Psoas muscle (tissue), 8 donors: Measurements from ENCODE around the gene SFSWAP. TPM values are rescaled to one million over a fixed set of nuclear protein-coding genes. Genes with fewer than 3 reads are reported as not detected.

Experiments
- ATAC-seq, 4 donors: fragments of 200-7000 bp; cut with Tn5 transposase; one replicate each; pipeline ENCODE4 v1.9.1; 2020; ENCODE audit warnings: moderate library complexity in 3 of 4, mild to moderate bottlenecking in 2 of 4
- DNase-seq, 2 donors: peaks; one replicate each; pipeline ENCODE4 v3.0.0-alpha.2; 2020
- H3K27ac ChIP-seq: fragments of 200-600 bp; one replicate; pipeline ENCODE4 v1.8.0; 2022
- H3K27me3 ChIP-seq, 3 donors: fragments of 200-600 bp in 1 of 3; one replicate each; pipeline versions ENCODE4 v1.6.1 to v1.8.0; 2013 to 2022; ENCODE audit warnings: low read length in 2 of 3, mild to moderate bottlenecking in 2 of 3, moderate library complexity in 1 of 3; ENCODE audit not compliant: insufficient read depth in 3 of 3
- H3K36me3 ChIP-seq, 2 donors: fragments of 200-600 bp in 1 of 2; one replicate each; pipeline versions ENCODE4 v1.6.1 to v1.8.0; 2013 to 2022; ENCODE audit warnings: low read depth in 1 of 2, mild to moderate bottlenecking in 1 of 2, moderate library complexity in 1 of 2; ENCODE audit not compliant: insufficient read depth in 1 of 2
- H3K4me1 ChIP-seq: fragments of 200-600 bp; one replicate; pipeline ENCODE4 v1.8.0; 2022
- H3K4me3 ChIP-seq: fragments of 200-600 bp; one replicate; pipeline ENCODE4 v1.8.0; 2022; ENCODE audit warnings: mild to moderate bottlenecking
- H3K9me3 ChIP-seq: fragments of 200-600 bp; one replicate; pipeline ENCODE4 v1.8.0; 2022
- CTCF ChIP-seq: fragments of 200-600 bp; IDR thresholded peaks from one replicate; pipeline ENCODE4 v1.8.0; 2022; ENCODE audit warnings: antibody characterized with exemption
- WGBS, 3 donors: extraction: QIAGEN DNeasy Blood & Tissue Kit; methylation state at CpG; one replicate each; pipeline versions ENCODE4 v1.1.6 to v1.1.7; 2013; 5-methylcytosine and 5-hydroxymethylcytosine counted together
- intact Hi-C, 2 donors: fragments of 100-400 bp; cut with DNase I; formaldehyde crosslinking; loops; one replicate each; pipeline versions ENCODE4 v1.11.0 to v1.14.2; 2022
- polyA plus RNA-seq, 3 donors: library from polyadenylated mRNA; stranded (reverse); fragments of 200-250 nt; gene quantifications; one replicate each; pipeline ENCODE4 v1.2.3, GENCODE V29; 2013
- total RNA-seq, 4 donors: library from RNA; stranded (reverse); fragmentation: NEBNext Ultra II Directional in 2 of 4; extraction: Animal tissue kit (Norgen Biotek cat#: 25700) in 2 of 4; gene quantifications; one replicate each; pipeline versions ENCODE4 v1.2.1 to v1.2.4, GENCODE V29; 2021 to 2023
- donor health status: healthy with polysubstance abuse.
- donor health status: DM: no; HTN: no; CAD: no; lungs with moderate emphysema.
- donor health status: Bipolar disorder and iron deficiency.
- donor health status: healthy.
- donor health status: DM: yes; HTN: yes; CAD: no.
- donor health status: DM: no; HTN: no; CAD: no.
- donor health status: DM: no; HTN: no; CAD: no.
- donor health status: DM: yes; HTN: yes; CAD: no.

Gene SFSWAP
- total and polyA plus RNA-seq, 7 donors = 19.4 to 34.3 (median 23.5) TPM

GRCh38 chr12:131800594-131801135, 89.8 kb downstream of the SFSWAP start:
- H3K4me1 ChIP-seq = no peaks in the 10 kb centered on the region
- intact Hi-C loops = no loop called here
- 88 to 94% (median 90%) methylated on average over 20 of the region's 20 CpGs for WGBS, 3 donors
- H3K27ac ChIP-seq = no peak overlapping the region
- no peaks in the 10 kb centered on the region for H3K27me3 ChIP-seq
- ATAC-seq (peak in 1 of 4 donors; percentile 15), DNase-seq (no peak)
- no peaks in the 10 kb centered on the region for H3K9me3 ChIP-seq
- H3K36me3 ChIP-seq = peaks cover 6 to 63% of the 10 kb centered on the region in 2 donors
- TF ChIP-seq CTCF = no peak
- no peak overlapping the region for H3K4me3 ChIP-seq

GRCh38 chr12:131801254-131801866, 90.5 kb downstream of the SFSWAP start:
- no peak for TF ChIP-seq CTCF
- WGBS, 3 donors = 78 to 82% (median 80%) methylated on average over 29 to 35 of the region's 35 CpGs
- H3K27me3 ChIP-seq = no peaks in the 10 kb centered on the region
- H3K4me3 ChIP-seq = no peak overlapping the region
- no peak for ATAC-seq
- no peaks in the 10 kb centered on the region for H3K4me1 ChIP-seq
- H3K9me3 ChIP-seq = no peaks in the 10 kb centered on the region
- intact Hi-C loops = no loop called here
- H3K36me3 ChIP-seq = peaks cover 6 to 62% of the 10 kb centered on the region in 2 donors
- no peak for DNase-seq
- H3K27ac ChIP-seq = no peak overlapping the region

- Histone ChIP-seq H3K36me3 (peaks cover 5 to 35% of the 10 kb centered on the region in 2 donors), H3K27me3 (no peaks in the 10 kb centered on the region), H3K9me3 (no peaks in the 10 kb centered on the region), H3K4me3 (no peak overlapping the region), H3K27ac (no peak overlapping the region), H3K4me1 (no peaks in the 10 kb centered on the region)
- intact Hi-C loops = no loop called here
- 43 to 53% (median 52%) methylated on average over 11 of the region's 11 CpGs for WGBS, 3 donors
- TF ChIP-seq CTCF = no peak
- DNase-seq (no peak), ATAC-seq (no peak)
Measured at GRCh38 chr12:131803961-131804521, 93.2 kb downstream of the SFSWAP start.

DNA sequence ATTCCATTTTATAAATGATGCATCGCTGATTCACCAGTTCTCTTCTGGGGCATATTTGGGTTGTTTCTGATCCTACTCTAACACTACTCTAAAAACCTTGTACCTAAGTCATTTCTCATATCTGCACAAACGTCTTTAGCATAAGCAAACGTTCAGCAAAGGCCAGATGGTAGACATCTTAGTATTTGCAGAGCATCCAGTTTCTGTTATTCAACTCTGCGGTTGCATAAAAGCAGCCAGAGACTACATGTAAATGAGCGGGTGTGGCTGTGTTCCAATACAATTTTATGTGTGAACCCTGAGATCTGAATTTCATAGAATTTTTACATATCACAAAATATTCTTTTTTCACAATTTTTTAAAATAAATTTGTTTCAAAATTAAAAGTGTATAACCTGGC, 94.5 kb downstream of the SFSWAP start:
- Histone ChIP-seq H3K4me1 (no peaks in the 10 kb centered on the region), H3K27ac (no peak overlapping the region), H3K9me3 (no peaks in the 10 kb centered on the region), H3K4me3 (no peak overlapping the region), H3K27me3 (no peaks in the 10 kb centered on the region), H3K36me3 (peaks cover 0 to 21% of the 10 kb centered on the region in 2 donors)
- DNase-seq = no peak
- ATAC-seq = no peak
- TF ChIP-seq CTCF = no peak
- 66 to 81% (median 69%) methylated on average over 5 of the region's 5 CpGs for WGBS, 3 donors
- intact Hi-C loops = no loop called here
